Calu3 (cell line): Measurements from ENCODE around the gene MCC. TPM values are rescaled to one million over a fixed set of nuclear protein-coding genes. Genes with fewer than 3 reads are reported as not detected.

Source experiments
- BruUV-seq: library from RNA; stranded (reverse); fragments of 400-500 nt; replicated peaks from 2 replicates; lab custom pipeline; 2021; lab: Mats Ljungman, UMichigan
- CTCF ChIA-PET: fragments of 300-600 bp; sonication (Branson Sonifier 250); formaldehyde crosslinking; loops from one replicate; lab custom pipeline; 2022; ENCODE audit warnings: antibody characterized with exemption; lab: Charles Lee
- DNase-seq: peaks from one replicate; pipeline ENCODE4 v3.0.0; 2022
- H3K27ac Mint-ChIP-seq: one replicate; pipeline ENCODE4 v1.8.0; 2022; ENCODE audit warnings: mixed read lengths; ENCODE audit not compliant: unreplicated experiment
- H3K27me3 Mint-ChIP-seq: one replicate; pipeline ENCODE4 v1.8.0; 2022; ENCODE audit warnings: mixed read lengths; ENCODE audit not compliant: unreplicated experiment
- H3K36me3 Mint-ChIP-seq: one replicate; pipeline ENCODE4 v1.8.0; 2022; ENCODE audit warnings: mild to moderate bottlenecking, moderate library complexity, mixed read lengths; ENCODE audit not compliant: insufficient read depth, unreplicated experiment
- H3K4me1 Mint-ChIP-seq: one replicate; pipeline ENCODE4 v1.8.0; 2022; ENCODE audit warnings: mild to moderate bottlenecking, low read depth, mixed read lengths; ENCODE audit not compliant: unreplicated experiment
- H3K4me3 Mint-ChIP-seq: one replicate; pipeline ENCODE4 v1.8.0; 2022; ENCODE audit warnings: mild to moderate bottlenecking, low read depth, moderate library complexity, mixed read lengths; ENCODE audit not compliant: unreplicated experiment
- H3K9me3 Mint-ChIP-seq: one replicate; pipeline ENCODE4 v1.8.0; 2022; ENCODE audit warnings: low read depth, mixed read lengths; ENCODE audit not compliant: unreplicated experiment
- intact Hi-C: fragments of 100-400 bp; cut with micrococcal nuclease; formaldehyde crosslinking; loops from one replicate; pipeline ENCODE4 v1.10.0; 2022; ENCODE audit not compliant: unreplicated experiment
- total RNA-seq: library from RNA; stranded (reverse); gene quantifications from 2 replicates; pipeline ENCODE4 v1.2.3, GENCODE V29; 2022
- TF ChIP-seq, protein P1 (sequence below): fragments of 200-600 bp; IDR thresholded peaks from one replicate; pipeline ENCODE4 v1.8.0; 2022; ENCODE audit warnings: antibody characterized with exemption; ENCODE audit not compliant: unreplicated experiment

The MCC gene
- total RNA-seq, 1 experiment from 2014 or later = 2.8 TPM

DNA sequence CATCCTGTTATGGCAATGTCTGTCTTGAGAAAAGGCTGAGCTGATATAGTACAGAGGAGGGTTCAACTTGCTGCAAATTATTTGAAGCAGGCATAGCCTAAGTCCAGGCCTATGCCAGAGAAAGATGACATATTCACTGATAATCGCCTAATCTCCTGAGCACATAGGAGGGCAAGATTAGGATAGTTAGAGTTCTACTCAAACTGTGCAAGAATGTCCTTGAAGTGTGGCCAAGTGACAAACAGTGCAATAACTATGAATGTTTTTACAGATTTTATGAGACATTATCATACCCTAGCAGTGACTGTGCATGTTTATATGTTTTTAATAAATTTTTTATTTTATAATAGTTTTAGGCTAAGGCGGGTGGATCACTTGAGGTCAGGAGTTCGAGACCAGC lies 149.6 kb downstream of the MCC start:
- Mint-ChIP-seq H3K9me3 (no peaks in the 10 kb centered on the region), H3K4me3 (no peak overlapping the region), H3K27ac (no peak overlapping the region), H3K27me3 (no peaks in the 10 kb centered on the region), H3K36me3 (no peaks in the 10 kb centered on the region), H3K4me1 (no peaks in the 10 kb centered on the region)
- intact Hi-C loops = no loop called here
- no TSS peak for BruUV-seq
- no peak for DNase-seq
- TF ChIP-seq, protein P1, sequence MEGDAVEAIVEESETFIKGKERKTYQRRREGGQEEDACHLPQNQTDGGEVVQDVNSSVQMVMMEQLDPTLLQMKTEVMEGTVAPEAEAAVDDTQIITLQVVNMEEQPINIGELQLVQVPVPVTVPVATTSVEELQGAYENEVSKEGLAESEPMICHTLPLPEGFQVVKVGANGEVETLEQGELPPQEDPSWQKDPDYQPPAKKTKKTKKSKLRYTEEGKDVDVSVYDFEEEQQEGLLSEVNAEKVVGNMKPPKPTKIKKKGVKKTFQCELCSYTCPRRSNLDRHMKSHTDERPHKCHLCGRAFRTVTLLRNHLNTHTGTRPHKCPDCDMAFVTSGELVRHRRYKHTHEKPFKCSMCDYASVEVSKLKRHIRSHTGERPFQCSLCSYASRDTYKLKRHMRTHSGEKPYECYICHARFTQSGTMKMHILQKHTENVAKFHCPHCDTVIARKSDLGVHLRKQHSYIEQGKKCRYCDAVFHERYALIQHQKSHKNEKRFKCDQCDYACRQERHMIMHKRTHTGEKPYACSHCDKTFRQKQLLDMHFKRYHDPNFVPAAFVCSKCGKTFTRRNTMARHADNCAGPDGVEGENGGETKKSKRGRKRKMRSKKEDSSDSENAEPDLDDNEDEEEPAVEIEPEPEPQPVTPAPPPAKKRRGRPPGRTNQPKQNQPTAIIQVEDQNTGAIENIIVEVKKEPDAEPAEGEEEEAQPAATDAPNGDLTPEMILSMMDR = no peak
- CTCF ChIA-PET = interaction anchor here (0.5 to 1.3 kb wide), 3 partner anchors 127 to 342 kb away, joined by 3 to 4 read pairs (median 4); no protein-coding TSS in a partner anchor

DNA sequence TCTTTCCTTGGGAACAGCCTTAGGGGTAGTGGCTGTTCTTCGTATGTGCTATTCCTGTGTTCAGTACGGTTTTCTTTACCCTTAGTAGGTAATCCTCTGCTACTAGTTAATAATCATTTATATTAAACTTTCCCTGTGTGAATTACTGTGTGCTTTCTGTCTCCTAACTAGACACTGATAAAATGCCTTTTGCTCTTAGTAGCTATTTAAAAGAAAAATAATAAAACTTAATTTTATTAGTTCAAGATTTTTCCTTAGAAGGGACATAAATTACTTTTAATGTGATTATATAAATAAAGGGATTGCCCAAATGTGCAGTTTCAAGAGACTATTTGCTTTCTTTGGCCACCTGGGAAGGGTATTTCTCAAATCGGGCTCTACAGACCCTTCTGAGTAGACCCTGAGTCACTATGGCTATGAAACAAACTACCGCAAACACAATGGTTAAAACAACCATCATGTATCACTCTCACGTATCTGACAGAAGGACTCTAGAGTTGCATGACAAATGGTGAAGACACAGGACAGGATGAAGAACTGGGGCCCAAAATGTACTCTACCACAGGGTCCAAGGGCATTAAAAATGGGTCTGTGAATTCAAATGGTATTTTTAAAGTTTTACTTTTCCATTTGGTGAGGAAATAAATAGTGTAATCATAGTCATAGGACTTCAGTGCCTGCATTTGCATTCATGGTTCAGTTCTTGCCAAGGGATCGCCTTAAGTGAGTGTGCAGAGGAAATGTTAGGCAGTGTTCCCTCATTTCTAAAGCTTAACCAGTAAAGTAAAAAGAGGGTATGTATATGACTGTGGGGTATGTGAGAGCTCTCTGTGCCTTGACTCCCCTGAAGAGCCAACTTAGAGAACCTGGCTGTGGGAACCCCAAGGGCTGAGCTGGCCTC lies 150.5 kb downstream of the MCC start:
- DNase-seq = no peak
- no peak overlapping the region for H3K4me3 Mint-ChIP-seq
- intact Hi-C loops = loop anchor here (1.0 to 2.0 kb wide), 3 partner anchors 41 to 269 kb away; no protein-coding TSS in a partner anchor
- TF ChIP-seq, protein P1 = no peak
- CTCF ChIA-PET = interaction anchor here (0.5 to 1.9 kb wide), 12 partner anchors 34 to 341 kb away, joined by 3 to 46 read pairs (median 4); partner anchors contain the start of gene YTHDC2
- H3K27ac Mint-ChIP-seq = no peak overlapping the region
- H3K36me3 Mint-ChIP-seq = no peaks in the 10 kb centered on the region
- H3K9me3 Mint-ChIP-seq = no peaks in the 10 kb centered on the region
- H3K27me3 Mint-ChIP-seq = no peaks in the 10 kb centered on the region
- BruUV-seq = no TSS peak
- no peaks in the 10 kb centered on the region for H3K4me1 Mint-ChIP-seq

DNA sequence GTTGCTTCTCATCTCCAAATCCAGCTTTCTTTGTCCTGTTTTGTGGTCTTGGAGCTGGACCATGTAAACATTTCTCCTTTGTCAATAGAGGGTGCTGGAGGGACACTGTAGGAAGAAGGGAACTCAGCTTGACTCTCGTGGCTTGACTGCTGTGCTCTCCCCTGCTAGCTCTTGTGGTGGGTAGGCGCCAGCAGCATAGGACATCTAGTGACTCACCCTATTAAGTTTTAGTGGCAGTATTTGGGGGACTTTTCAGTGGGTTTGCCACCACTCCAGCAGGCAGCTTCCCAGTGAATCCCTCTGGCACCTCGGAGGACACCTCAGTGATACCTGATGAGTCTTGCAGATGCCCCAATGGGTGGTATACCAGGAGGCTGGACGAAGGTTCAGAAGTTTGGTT lies 151.3 kb downstream of the MCC start:
- Mint-ChIP-seq H3K9me3 (no peaks in the 10 kb centered on the region), H3K4me1 (no peaks in the 10 kb centered on the region), H3K27me3 (no peaks in the 10 kb centered on the region), H3K27ac (no peak overlapping the region), H3K36me3 (no peaks in the 10 kb centered on the region), H3K4me3 (no peak overlapping the region)
- intact Hi-C loops = loop anchor here (1.0 to 2.0 kb wide), 3 partner anchors 42 to 269 kb away; no protein-coding TSS in a partner anchor
- TF ChIP-seq, protein P1 = peak; percentile 66
- no TSS peak for BruUV-seq
- CTCF ChIA-PET = interaction anchor here (0.5 to 1.9 kb wide), 13 partner anchors 19 to 341 kb away, joined by 3 to 46 read pairs (median 4); partner anchors contain the start of gene YTHDC2
- peak; percentile 54 for DNase-seq

DNA sequence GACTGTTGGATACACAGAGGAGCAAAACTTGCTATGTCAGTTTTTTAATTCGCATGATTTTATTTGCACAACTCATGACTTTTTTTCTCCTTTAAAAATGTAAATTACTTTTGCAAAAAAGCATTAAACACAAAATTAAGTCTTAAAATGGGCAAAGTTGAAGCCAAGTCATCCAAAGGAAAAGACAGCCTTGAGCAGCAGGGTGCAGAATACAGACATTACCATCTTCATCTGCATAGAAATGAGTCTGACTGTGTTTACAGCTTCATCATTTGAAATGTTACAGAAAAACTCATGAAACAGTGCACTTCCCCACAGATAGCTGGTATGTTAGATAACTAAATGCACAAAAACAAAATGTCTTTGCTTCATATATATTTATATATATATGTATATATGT lies 154.8 kb downstream of the MCC start:
- no peak overlapping the region for H3K4me3 Mint-ChIP-seq
- H3K27ac Mint-ChIP-seq = no peak overlapping the region
- CTCF ChIA-PET = interaction anchor here (2.3 kb wide), 1 partner anchor 177 kb away, joined by 8 read pairs; no protein-coding TSS in a partner anchor
- BruUV-seq = no TSS peak
- no peaks in the 10 kb centered on the region for H3K9me3 Mint-ChIP-seq
- TF ChIP-seq, protein P1 = no peak
- no peak for DNase-seq
- intact Hi-C loops = no loop called here
- no peaks in the 10 kb centered on the region for H3K27me3 Mint-ChIP-seq
- no peaks in the 10 kb centered on the region for H3K36me3 Mint-ChIP-seq
- H3K4me1 Mint-ChIP-seq = peaks cover 10% of the 10 kb centered on the region
